Neural cell (in vitro differentiated cells): Measurements from ENCODE around the gene BTBD16.

Experiments
- CTCF ChIP-seq: fragments of 450-650 bp; IDR thresholded peaks from 2 replicates; pipeline ENCODE4 v1.5.1; 2014; ENCODE audit warnings: antibody characterized with exemption, mild to moderate bottlenecking, moderate library complexity; ENCODE audit not compliant: poor library complexity, severe bottlenecking
- EP300 ChIP-seq: fragments of 450-650 bp; conservative IDR thresholded peaks from 2 replicates; pipeline ENCODE4 v1.6.1; 2014; ENCODE audit warnings: antibody characterized with exemption, mild to moderate bottlenecking, moderate library complexity; ENCODE audit not compliant: poor library complexity, severe bottlenecking
- EZH2 ChIP-seq: fragments of 200-600, 300-800 bp; shearing (Covaris generic), sonication (generic); IDR thresholded peaks from 2 replicates; pipeline ENCODE4 v1.6.1; 2014; ENCODE audit warnings: antibody characterized with exemption, low read length, borderline replicate concordance, mild to moderate bottlenecking; ENCODE audit not compliant: insufficient read depth, poor library complexity, severe bottlenecking
- MXI1 ChIP-seq: fragments of 450-650 bp; conservative IDR thresholded peaks from 2 replicates; pipeline ENCODE4 v1.6.1; 2014; ENCODE audit warnings: antibody characterized with exemption, mild to moderate bottlenecking; ENCODE audit not compliant: poor library complexity, severe bottlenecking
- POLR2AphosphoS5 ChIP-seq: IDR thresholded peaks from 2 replicates; pipeline ENCODE4 v1.6.1; 2012
- RAD21 ChIP-seq: fragments of 450-650 bp; conservative IDR thresholded peaks from 2 replicates; pipeline ENCODE4 v1.6.1; 2014; ENCODE audit warnings: antibody characterized with exemption, mild to moderate bottlenecking, moderate library complexity
- REST ChIP-seq: IDR thresholded peaks from 2 replicates; pipeline ENCODE4 v1.6.1; 2012; ENCODE audit warnings: borderline replicate concordance
- SMC3 ChIP-seq: fragments of 450-650 bp; conservative IDR thresholded peaks from 2 replicates; pipeline ENCODE4 v1.6.1; 2014; ENCODE audit warnings: antibody characterized with exemption, mild to moderate bottlenecking, moderate library complexity; ENCODE audit not compliant: poor library complexity
- TAF1 ChIP-seq: IDR thresholded peaks from 2 replicates; pipeline ENCODE4 v1.6.1; 2012; ENCODE audit warnings: low read depth

GRCh38 chr10:122329416-122329815 lies 58.3 kb downstream of the BTBD16 start:
- TF ChIP-seq CTCF (no peak), EP300 (no peak), RAD21 (no peak), EZH2 (no peak), TAF1 (no peak), SMC3 (no peak), POLR2AphosphoS5 (no peak), MXI1 (no peak), REST (no peak)
